Smooth muscle cell of the brain vasculature (primary cell): ENCODE results near the gene ACHE.

Source experiments
- DNase-seq: peaks from one replicate; pipeline ENCODE4 v3.0.0-alpha.2; 2012; ENCODE audit warnings: low read depth, low spot score

Gene ACHE

DNA sequence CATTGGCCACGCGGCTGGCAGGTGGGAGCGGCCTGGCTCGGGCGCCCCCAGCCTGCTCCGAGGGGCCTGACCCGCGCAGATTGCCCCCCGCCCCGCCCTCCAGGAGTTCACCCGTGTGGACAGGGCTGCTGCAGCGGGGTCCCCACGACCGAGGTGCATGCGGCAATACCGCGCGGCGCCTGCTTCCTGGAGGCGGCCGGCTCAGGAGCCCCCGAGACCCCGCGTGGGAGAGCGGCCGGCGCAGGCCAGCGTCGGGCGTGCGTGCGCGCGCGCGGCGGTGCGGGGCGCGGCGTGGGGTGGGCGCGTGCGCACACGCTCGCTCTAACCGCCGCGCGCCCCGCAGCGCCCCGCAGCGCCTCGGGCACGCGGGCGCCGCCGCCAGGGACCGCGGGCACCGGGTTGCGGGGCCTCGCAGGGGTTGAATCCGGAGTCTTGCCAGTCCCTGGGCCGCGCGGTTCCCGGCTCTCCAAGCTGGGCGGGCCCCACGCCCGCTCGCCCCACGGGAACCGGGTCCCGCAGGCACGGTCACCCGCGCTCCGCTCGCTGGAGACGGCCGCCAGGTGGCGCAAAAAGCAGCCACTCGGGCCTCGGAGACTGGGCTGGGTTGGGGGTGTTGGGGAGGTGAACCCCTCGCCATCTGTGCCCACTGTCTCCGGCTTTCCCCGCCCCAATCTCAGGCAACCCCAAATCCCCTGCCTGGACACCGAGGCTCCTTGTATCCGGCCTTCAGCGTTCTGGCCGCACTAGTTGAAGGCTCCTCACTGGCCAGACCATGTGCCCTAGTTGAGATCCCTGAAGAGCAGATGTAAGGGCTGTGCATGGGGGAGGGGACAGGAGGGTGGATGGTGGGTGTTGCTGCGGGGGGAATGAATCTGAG, 1.3 kb upstream of the ACHE start:
- DNase-seq: no peak

DNA sequence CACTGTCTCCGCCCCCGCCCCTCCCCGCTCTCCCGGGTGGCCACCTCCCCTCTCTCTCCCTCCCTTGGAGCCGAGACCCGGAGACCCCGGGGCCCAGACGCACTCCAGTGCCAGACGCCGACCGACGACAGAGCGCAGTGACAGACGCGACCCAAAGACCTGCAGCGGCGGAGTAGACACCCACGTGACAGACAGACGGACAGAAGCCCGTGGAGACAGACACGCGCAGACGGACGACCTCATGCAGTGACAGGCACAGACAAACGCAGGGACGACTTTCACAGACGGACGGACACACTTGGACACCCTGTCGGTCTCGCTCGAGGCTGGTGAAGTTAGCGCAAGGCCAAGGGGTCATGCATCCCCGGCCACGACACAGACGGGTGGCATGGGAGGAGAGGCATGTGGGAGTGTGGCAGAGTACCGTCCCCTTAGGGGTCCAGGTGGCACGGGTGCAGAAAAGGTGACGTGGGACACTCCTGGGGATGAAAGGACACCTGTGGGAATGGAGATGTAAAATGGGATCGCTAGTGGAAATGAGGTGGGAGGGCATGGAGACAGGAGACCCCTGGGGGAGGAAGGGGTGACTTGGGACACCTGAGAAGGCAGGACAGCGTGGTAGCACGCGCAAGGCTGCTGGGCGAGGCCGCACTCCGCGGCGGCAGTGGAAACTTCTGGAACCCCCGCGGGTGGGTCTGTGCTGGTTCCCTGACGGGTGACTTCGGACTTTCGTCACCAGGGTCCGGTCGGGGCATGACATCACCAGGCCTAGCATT, 456 bp upstream of the ACHE start:
- DNase-seq: no peak

DNA sequence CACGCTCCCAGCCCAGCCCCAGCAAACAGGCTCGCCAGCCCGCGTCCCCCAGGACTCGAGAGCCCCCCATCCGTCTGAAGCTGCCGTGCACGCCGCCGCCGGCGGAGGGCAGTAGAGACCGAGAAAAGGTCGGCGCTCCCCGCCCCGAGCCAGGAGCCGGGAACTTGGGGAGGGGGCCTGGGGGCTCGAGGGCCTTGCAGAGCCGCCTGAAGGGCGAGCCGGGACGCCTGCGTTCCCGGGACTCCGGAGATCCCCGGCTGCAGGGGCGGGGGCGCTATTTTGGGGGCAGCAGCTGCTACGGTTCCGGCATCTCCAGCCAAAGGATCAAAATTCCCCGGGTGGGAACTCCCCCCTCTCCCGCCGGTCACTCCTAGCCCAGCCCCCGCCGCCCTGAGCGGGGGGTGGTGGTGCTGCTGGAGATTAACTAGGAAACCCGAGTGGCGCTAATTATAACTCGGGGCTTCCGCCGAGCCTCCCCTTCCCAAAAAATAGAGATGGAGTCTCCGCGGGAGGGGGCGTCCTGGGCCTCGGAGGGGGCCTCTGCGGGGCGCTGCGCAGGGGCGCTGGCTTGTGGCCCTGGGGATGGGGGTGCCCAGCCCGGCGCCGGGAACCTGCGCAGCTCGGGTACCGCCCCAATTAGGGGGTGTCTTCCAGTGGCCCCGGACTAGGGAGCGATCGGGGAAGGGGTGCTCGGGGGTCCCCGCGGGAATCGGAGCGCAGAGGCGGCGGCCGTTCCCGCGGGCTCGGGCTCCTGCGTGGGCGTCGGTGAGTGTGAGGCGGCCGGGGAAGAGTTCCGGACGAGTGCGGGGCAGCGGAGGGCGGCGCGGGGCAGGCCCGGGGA, 608 bp downstream of the ACHE start:
- no peak for DNase-seq

DNA sequence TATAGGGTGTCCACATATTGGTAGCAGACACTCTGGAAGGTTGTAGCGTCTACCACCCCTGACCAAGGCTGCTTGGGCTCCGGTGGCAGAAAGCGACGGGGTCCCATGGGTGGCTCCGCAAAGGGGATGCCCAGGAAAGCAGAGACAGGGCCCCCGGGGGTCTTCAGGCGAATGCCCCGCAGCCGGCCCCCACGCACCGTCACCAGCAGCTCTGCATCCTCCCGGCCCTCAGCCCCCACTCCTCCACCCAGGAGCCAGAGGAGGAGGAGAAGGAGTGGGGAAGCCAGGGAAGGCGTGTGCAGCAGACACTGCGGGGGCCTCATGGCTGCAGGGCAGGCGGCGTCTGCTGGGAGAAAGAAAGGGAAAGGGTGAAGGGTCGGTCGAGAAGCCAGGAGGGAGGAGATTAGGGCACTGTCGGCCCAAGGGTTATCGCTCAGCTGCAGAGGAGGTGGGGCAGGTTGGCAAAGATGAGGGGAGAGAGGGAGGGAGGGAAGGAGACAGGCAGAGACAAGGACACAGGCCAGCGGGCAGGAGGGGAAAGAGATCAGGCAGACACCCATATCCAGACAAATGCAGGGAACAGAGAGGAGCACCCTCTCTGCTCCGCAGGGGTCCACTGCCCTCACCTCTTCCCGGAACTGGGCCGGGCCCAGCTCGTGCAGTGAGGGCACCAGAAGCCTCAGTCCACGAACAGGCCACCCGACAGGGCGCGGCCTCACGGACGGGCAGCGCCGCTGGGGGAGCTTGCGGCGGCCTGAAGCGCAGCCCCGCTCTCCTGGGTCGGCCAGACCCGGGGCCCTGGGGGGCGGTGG, 1.6 kb downstream of the ACHE start:
- DNase-seq: no peak

DNA sequence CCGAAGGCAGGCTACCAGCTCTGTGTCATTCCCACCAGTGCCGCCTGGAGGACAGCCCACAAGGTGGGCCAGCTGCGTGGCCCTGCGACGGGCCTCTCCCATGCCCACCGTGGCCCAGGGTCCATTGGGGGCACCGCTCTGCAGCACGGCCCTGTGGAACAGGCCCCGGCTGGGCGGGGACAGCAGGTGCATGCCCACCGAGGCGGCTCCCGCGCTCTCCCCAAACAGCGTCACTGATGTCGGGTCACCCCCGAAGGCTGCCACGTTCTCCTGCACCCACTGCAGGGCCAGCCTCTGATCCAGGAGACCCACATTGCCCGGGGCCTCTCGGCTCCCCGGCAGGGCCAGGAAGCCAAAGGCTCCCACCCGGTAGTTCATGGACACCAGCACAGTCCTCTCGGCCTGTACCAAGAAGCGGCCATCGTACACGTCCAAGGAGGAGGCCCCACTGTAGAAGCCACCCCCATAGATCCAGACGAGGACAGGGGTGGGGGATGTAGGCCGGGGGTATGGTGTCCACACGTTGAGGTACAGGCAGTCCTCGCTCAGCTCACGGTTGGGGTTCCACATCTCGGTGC, 2.3 kb downstream of the ACHE start:
- DNase-seq: no peak

DNA sequence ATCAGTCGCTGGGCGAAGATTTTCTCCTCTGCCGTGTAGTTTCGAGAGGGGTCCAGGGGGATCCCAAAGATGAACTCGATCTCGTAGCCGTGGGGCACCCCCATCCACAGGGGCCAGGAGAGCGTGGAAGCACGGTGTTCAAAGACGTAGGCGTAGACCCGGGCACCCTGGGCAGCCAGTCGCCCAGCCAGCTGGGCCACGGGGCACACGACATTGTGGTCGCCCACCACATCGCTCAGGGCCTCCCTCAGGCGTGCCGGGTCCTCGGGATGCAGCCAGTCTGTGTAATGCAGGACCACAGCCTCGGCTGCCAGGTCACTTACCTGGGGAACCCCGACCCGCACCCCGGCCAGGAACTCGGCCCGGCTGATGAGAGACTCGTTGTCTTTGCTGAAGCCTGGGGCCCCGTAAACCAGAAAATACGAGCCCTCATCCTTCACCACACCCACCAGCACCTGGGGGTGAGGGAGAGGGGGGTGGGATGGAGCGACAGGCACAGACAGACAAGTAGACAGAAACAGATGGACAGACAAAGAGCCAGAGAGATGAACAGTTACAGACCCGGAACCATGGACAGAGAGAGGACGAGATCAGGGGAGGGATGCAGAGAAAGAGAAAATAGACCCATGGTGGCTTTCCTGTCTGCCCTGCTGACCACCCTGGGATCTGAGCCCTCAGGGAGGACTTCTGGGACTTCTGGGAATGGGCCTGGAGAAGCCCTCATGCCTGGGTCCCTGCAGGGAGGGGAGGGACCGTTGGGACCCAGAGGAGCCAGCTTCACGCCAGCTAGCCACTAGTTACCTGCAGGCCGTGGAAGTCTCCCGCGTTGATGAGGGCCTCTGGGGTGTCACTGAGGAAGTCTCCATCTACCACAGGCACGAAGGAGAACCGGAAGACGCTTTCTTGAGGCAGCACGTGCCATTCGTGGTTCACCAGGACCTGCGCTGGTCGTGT, 3.0 kb downstream of the ACHE start:
- DNase-seq: no peak

DNA sequence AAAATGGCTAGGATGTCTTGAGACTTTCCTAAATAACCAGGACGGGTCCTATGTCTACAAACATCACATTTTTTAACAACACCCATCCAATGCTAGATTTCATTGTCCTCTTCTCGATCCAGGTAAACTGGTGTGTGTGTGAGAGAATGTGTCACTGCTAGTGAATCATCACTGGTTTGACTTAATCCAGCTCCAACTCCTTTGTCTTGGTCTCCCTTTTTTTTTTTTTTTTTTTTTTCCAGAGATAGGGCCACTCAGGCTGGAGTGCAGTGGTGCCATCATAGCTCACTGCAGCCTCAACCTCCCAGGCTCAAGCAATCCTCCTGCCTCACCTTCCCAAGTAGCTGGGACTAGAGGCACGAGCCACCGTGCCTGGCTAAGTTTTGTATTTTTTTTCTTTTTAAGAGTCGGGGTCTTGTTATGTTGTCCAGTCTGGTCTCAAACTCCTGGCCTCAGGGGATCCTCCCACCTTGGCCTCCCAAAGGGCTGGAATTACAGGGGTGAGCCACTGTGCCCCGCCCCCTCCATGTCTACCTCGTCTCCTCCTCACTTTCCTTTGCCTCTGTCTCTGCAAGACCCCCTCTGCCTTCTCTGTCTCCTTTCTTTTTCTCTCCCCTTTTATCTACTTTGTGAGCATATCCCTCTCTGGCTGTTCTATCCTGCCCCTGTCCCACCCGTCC, 4.0 kb downstream of the ACHE start:
- DNase-seq: no peak

DNA sequence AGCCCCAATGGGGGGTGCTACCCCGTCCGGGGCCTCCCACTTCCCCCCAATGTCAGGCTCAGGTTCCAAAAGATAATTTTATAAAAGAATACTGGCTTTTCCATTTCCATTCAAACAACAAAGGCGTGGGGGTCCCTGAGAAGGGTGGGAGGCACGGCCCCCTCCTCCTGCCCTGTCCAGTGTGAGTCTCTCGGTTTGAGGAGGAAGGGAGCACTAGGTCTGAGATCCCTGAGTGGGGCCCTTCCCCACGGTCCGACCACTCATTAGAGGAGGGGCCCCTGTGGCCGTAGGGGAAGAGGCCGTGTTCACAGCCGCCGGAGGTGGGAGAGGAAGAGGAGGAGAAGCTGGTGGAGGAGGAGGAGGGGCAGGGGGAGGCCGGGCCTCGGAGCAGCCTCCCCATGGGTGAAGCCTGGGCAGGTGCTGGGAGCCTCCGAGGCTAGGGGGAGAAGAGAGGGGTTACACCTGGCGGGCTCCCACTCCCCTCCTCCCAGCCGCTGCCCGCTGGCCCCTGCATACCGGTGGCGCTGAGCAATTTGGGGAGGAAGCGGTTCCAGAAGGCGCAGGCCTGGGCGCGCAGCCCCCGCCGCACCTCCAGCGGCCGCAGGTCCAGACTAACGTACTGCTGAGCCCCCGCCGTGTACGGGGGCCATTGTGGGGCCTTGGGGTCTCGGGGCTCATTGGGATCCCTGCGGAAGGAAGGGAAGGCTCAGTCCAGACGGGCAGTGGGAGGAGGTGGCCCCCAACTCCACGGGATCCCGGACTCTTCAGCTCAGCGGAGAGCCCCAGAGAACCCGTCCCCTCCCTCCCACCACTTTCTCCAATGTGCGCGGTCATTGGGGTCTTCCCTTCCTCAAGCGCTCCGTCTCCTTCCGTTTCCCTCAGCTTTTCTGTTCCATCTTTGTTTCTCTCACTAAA, 4.8 kb downstream of the ACHE start:
- no peak for DNase-seq

DNA sequence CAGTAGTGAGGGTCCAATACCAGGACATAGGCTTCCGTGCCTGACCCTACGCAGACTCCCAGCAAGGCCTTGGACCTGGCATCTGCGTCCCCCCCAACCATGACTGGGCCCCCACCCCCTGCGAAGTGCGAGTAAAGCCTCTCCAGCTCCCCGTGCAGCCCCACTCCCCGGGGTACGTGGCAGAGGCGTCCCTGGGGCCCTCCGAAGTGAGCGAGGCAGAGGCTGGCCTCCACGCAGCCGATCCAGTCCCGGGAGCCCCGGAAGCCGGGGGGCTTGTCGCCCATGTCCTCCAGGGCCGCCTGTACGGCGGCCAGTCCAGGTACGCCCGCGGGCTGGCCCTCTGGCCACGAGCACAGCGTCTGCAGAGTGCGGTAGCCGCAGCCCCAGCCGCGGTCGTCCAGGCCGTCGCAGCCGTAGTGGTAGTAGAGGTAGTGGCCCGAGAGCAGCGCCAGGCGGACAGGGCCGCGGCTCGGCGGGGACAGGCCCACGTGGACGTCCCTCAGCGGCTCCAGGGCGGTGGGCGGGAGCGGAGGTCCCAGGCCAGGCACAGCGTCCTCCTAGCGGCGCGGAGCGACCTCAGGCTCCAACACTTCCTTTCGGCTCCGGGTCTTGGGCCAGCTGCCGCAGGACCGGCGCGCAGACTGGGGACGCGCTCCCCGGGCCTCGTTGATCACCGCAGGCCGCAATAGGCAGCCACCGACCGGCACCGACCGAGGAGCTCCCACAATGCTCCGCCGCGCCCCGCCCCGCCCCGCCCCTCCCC, 6.5 kb downstream of the ACHE start, which contains the start of gene UFSP1:
TSS of gene UFSP1 (minus strand) at position 728 of the 763 bp plus-strand sequence. CDS start at position 284, 444 bp downstream.
- no peak for DNase-seq

DNA sequence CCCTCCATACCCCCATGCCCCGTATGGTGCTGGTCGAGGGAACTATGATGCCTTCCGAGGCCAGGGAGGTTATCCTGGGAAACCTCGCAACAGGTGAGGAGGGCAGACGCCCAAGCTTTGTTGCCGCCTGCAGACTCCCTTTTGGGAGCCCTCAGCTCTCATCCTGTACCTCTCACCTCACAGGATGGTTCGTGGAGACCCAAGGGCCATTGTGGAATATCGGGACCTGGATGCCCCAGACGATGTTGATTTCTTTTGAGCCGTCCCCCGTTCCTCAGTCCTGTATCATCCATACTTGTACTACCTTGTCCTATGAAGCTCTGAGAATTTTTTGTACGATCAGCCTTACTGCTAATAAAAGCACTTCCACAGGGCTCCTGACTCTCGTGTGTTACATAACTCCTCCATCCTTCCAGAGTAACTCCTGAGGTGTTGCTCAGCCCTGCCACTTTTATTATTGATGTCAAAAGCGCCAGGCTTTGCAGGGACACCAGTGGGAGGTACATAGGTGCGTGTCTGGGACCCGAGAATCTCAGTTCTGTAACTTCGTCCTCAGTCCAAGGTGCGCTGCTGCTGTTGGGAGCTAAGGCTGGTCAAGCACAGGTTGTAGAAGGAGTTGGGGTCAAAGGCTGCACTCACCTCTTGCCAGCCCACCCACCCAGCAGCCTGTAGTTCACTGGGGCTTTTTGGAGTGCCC, 7.2 kb downstream of the ACHE start:
- no peak for DNase-seq

DNA sequence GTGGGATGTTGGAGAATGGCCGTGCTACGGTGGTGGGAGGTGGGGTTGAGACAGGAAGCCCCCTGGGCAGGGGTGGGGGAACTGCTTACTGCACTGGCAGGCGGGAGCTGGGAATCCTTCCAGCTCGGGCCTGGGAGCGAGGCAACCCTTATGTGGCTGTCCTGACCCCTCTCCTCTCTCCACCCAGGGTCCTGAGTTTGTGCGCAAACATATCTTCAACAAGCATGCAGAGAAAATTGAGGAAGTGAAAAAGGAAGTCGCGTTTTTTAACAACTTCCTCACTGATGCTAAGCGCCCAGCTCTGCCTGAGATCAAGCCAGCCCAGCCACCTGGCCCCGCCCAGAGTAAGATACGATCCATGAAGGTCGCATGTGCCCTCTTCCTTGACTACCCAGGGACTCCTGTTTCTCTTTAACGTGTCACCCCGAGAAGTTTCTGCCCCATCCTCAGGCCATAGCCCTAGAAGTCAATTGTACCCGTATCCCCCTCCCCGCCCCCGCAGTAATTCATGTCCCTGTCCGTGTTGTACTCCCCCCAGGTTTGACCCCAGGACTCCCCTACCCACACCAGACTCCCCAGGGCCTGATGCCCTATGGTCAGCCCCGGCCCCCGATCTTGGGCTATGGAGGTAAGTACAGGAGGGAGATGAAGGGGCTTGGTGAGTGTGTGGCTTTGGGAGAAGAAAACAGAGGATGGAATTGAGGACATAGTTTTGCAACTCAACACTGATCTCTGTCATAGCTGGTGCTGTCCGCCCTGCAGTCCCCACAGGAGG, 8.0 kb downstream of the ACHE start:
- DNase-seq: no peak

DNA sequence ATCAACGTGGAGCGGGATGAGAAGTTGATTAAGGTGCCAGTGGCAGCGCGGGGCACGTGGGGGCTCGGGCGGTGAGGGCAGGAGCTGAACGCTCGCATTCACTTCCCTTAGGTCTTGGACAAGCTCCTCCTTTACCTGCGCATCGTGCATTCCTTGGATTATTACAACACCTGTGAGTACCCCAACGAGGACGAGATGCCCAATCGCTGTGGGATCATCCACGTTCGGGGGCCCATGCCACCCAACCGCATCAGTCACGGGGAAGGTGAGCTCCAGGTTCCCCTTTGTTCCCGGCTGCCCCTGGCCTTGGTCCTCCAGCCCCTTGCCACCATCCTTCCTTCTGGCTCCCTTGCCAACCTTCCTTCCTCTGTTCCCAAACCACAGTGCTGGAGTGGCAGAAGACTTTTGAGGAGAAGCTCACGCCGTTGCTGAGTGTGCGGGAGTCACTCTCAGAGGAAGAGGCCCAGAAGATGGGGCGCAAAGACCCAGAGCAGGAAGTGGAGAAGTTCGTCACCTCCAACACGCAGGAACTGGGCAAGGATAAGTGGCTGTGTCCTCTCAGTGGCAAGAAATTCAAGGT, 8.7 kb downstream of the ACHE start:
- DNase-seq: no peak

DNA sequence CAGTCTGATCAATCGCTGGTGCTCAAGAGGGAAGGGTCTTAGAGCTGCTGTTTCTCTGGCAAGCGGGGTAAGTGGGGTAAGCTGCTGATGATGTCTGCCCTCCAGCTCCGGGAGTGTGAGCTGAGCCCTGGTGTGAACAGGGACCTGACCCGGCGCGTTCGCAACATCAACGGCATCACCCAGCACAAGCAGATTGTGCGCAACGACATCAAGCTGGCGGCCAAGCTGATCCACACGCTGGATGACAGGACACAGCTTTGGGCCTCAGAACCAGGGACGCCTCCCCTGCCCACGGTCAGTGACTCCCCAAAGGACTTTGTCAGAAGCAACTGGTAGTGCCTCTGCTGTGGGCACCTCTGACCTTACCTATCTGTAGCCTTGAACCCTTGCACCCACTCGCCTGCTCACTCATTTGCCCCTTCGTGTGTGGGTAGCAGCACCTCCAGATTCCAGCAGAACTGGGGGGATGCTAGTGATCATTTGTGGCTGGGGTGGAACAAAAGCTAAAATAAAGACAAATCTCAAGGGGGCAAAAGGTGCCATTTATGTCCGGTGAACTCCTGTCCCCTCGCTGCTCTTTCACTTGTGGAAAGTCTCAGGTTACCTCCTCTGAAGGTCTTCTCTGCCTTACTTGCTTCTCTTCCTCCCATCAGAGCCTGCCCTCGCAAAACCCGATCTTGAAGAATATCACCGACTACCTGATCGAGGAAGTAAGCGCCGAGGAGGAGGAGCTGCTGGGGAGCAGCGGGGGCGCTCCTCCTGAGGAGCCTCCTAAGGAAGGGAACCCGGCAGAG, 9.3 kb downstream of the ACHE start:
- no peak for DNase-seq

DNA sequence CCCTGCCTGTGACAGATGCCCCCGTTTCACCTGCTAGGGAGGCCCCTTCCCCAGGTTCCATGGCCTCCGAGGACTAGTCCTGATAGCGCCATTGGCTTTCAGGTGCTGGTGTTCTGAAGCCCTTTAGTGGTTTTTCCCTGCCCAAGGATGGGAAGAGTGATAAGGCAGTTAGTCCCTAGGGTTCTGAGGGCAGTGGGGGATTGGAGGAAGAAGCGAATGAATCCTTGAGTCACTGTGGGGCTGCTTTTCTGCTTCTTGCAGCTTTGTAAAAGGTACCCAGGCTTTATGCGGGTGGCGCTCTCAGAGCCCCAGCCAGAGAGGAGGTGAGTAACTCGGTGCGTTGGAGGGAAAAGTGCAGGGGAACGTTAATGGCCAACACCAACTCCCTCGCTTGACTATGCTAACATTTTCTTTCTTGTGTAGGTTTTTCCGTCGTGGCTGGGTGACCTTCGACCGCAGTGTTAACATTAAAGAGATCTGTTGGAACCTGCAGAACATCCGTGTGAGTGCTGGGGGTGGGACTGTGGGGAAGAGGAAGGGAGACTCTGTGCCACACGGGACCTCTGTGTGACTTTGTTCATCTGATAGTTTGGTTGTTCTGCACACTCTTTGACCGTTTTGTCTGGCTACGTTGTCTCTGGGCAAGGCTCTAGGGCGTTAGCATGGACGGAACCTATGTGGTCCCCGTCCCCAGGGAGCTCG, 10.1 kb downstream of the ACHE start:
- no peak for DNase-seq
